Kidney epithelial cell (primary cell): ENCODE results near the gene RIOK2. TPM values are rescaled to one million over a fixed set of nuclear protein-coding genes. Genes with fewer than 3 reads are reported as not detected.

Experiments
- DNase-seq: peaks from one replicate; pipeline ENCODE4 v3.0.0-alpha.2; 2010; ENCODE audit warnings: low read depth
- H3K27me3 ChIP-seq: 2 replicates; pipeline ENCODE4 v1.6.0; 2011; ENCODE audit warnings: low read length; ENCODE audit not compliant: control insufficient read depth, insufficient read depth
- H3K36me3 ChIP-seq: 2 replicates; pipeline ENCODE4 v1.5.1; 2011; ENCODE audit warnings: low read length; ENCODE audit not compliant: control insufficient read depth, insufficient read depth
- H3K4me3 ChIP-seq: 2 replicates; pipeline ENCODE4 v1.5.1; 2011; ENCODE audit warnings: low read depth, mild to moderate bottlenecking, control low read depth, low read length
- total RNA-seq: library from RNA; depleted of rRNA; stranded (reverse); fragments of >200 nt; gene quantifications from 2 replicates; pipeline ENCODE4 v1.2.3, GENCODE V29; 2015
- TF ChIP-seq, protein P1 (sequence below): IDR thresholded peaks from 2 replicates; pipeline ENCODE4 v1.5.1; 2011; ENCODE audit warnings: mild to moderate bottlenecking, moderate library complexity, low read length, control low read depth, inconsistent platforms; ENCODE audit not compliant: insufficient read depth, poor library complexity, severe bottlenecking

The RIOK2 gene
- total RNA-seq, 1 donor from 2014 or later = 25.6 TPM

DNA sequence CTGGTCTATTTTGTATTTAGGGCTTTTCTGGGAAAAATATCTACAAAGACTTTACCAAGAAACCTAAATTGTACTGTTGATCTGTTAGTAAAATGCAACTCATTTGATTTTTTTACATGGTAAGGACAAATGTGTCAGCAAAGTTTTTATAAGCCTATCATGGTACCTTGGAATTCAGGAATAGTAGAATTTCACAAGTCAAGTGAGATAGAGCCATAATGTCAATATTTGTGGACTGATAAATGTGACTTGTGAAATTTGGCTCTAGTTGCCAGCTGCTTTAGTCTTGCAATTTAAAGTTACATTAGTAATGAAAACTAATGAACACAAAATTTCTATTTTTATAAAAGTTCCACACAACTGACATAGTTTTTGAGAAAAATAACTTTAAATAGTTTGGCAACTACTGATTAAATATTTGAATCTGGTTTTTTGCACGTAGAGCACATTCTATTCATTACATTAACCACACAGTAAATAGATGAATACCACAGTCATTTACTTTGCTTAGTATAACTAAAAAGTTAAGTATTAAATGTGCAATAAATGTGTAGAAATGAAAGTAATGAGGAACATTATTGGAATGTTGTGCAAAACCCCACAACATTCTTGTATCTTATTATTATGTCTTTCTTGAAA, 41.2 kb upstream of the RIOK2 start:
- Histone ChIP-seq H3K4me3 (no peak overlapping the region), H3K36me3 (no peaks in the 10 kb centered on the region), H3K27me3 (no peaks in the 10 kb centered on the region)
- no peak for DNase-seq
- TF ChIP-seq, protein P1, sequence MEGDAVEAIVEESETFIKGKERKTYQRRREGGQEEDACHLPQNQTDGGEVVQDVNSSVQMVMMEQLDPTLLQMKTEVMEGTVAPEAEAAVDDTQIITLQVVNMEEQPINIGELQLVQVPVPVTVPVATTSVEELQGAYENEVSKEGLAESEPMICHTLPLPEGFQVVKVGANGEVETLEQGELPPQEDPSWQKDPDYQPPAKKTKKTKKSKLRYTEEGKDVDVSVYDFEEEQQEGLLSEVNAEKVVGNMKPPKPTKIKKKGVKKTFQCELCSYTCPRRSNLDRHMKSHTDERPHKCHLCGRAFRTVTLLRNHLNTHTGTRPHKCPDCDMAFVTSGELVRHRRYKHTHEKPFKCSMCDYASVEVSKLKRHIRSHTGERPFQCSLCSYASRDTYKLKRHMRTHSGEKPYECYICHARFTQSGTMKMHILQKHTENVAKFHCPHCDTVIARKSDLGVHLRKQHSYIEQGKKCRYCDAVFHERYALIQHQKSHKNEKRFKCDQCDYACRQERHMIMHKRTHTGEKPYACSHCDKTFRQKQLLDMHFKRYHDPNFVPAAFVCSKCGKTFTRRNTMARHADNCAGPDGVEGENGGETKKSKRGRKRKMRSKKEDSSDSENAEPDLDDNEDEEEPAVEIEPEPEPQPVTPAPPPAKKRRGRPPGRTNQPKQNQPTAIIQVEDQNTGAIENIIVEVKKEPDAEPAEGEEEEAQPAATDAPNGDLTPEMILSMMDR = no peak

DNA sequence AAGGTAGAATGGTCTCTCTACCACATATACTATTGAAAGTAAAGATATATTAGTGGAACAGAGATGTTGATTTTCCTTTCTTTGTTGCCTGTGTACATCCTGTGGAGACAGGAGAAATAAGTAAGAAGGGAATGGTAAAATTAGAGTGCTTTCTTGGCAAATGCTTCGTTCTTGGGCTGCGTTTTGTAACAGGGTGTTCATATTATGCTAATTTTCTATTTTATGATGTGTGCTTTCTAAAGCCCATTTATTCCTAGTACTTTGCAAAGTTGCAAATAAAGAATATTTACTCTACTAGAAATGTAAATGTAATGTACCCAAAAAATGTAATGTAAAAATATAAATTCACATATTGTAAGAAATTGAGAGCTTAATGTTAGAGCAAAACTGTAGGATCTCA, 40.5 kb upstream of the RIOK2 start:
- TF ChIP-seq, protein P1 = no peak
- H3K27me3 ChIP-seq = no peaks in the 10 kb centered on the region
- no peak for DNase-seq
- no peaks in the 10 kb centered on the region for H3K36me3 ChIP-seq
- H3K4me3 ChIP-seq = no peak overlapping the region

DNA sequence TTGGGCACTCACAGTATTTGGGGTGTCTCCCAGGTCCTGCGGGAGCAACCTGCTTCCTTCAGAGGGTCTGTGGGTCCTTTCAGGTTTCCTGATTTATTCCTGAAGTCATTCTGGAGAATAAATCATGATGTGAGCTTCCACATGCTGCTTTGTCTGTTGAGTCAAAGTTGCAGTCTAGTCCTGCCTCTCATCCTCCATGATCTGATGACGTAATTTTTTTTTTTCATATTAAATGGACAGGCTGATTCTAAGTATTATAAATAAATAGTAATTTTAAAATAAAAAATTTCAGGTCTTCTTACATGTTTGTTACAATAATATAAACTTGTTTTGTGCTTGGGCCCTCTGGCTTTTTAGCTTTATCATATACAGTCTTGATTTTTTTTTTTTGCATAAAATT, 26.3 kb upstream of the RIOK2 start:
- Histone ChIP-seq H3K36me3 (no peaks in the 10 kb centered on the region), H3K27me3 (no peaks in the 10 kb centered on the region), H3K4me3 (no peak overlapping the region)
- TF ChIP-seq, protein P1 = no peak
- DNase-seq = no peak

DNA sequence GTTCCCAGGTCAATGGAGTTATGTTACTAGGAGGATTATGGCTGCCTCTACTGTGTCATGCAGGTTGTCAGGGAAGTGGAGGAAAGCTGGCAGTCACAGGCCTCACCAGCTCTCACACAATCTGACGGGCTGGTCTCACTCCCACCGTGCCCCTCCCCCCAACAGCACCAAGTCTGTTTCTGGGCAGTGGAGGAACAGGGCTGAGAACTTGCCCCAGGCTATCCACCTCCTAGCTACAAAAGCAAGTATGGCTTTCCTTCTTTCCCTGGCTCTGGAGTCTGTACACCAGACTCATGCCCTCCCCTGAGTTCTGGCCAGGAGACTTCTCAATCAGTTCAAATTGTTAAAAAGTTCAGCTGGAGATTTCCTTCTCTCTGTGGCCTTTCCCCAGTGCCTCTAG, 25.7 kb upstream of the RIOK2 start:
- Histone ChIP-seq H3K36me3 (no peaks in the 10 kb centered on the region), H3K27me3 (no peaks in the 10 kb centered on the region), H3K4me3 (no peak overlapping the region)
- TF ChIP-seq, protein P1 = no peak
- no peak for DNase-seq

DNA sequence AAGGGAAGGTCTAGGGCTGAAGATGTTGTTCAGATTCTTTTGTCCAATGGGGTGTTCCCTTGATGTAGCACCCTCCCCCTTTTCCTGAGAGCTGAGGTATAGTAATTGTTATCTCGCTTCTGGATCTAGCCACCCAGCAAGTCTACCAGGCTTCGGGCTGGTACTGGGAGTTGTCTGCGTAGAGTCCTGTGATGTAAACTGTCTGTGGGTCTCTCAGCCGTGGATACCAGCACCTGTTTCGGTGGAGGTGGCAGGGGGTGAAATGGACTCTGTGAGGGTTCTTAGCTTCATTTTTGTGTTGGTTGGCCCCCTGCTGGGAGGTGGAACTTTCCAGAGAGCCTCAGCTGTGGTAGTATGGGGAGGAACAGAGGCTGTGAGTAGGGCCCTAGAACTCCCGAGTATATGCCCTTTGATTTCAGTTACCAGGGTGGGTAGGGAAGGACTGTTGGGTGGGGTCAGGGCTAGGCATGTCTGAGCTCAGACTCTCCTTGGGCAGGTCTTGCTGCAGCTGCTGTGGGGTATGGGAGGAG, 25.2 kb upstream of the RIOK2 start:
- H3K4me3 ChIP-seq = no peak overlapping the region
- no peaks in the 10 kb centered on the region for H3K27me3 ChIP-seq
- H3K36me3 ChIP-seq = no peaks in the 10 kb centered on the region
- DNase-seq = no peak
- TF ChIP-seq, protein P1 = no peak

DNA sequence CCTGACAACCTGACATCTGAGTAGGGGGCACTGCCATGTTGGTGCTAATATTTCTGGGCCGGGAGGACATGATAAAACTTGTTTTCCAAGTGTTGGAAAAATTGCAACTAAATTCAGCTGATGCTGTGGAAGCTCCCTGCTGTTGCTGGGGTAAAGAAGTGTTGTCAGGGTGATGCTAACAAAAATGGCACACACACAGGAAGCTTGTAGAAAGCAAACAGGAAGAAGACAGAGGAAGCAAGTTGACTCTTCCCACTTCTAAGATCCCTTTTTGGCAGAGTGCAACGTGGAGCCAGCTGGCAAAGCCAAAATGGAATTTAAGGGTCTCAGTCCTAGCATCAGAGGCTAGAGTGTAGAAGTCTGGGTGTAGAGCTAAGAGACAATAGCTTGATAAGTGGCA, 11.3 kb upstream of the RIOK2 start:
- Histone ChIP-seq H3K36me3 (no peaks in the 10 kb centered on the region), H3K4me3 (no peak overlapping the region), H3K27me3 (no peaks in the 10 kb centered on the region)
- TF ChIP-seq, protein P1 = no peak
- DNase-seq = no peak
